SK-N-SH treated with all-trans-retinoic acid at 6 μM for 48 hours (cell line): Measurements from ENCODE around the gene GNAI1.

ENCODE experiments used
- CSDC2 ChIP-seq: fragments of 250-450 bp; sonication (Bioruptor Pico); IDR thresholded peaks from 2 replicates; pipeline ENCODE4 v1.5.0; 2020; ENCODE audit warnings: mild to moderate bottlenecking, moderate library complexity
- GLIS3 ChIP-seq: fragments of 250-450 bp; sonication (Bioruptor Pico); IDR thresholded peaks from 2 replicates; pipeline ENCODE4 v1.5.0; 2020; ENCODE audit warnings: mild to moderate bottlenecking, moderate library complexity
- RARB ChIP-seq: fragments of 250-450 bp; sonication (Bioruptor Pico); IDR thresholded peaks from 2 replicates; pipeline ENCODE4 v1.8.0; 2021; ENCODE audit warnings: mild to moderate bottlenecking, moderate library complexity
- SNAI2 ChIP-seq: fragments of 250-450 bp; sonication (Bioruptor Pico); IDR thresholded peaks from 2 replicates; pipeline ENCODE4 v1.5.0; 2020; ENCODE audit warnings: mild to moderate bottlenecking, moderate library complexity
- TCF4 ChIP-seq: fragments of 250-450 bp; sonication (Bioruptor Pico); IDR thresholded peaks from 2 replicates; pipeline ENCODE4 v1.8.0; 2021; ENCODE audit warnings: mild to moderate bottlenecking, moderate library complexity, borderline replicate concordance
- ZC3H10 ChIP-seq: fragments of 250-450 bp; sonication (Bioruptor Pico); IDR thresholded peaks from 2 replicates; pipeline ENCODE4 v1.5.1; 2021; ENCODE audit warnings: mild to moderate bottlenecking, moderate library complexity
- ZFP30 ChIP-seq: fragments of 450-650 bp; formaldehyde crosslinking; IDR thresholded peaks from 2 replicates; pipeline ENCODE4 v1.5.0; 2022; ENCODE audit warnings: mild to moderate bottlenecking, moderate library complexity
- ZNF565 ChIP-seq: fragments of 450-650 bp; formaldehyde crosslinking; conservative IDR thresholded peaks from 2 replicates; pipeline ENCODE4 v1.5.0; 2020; ENCODE audit warnings: low read depth, mild to moderate bottlenecking, moderate library complexity
- ZNF8 ChIP-seq: fragments of 450-650 bp; formaldehyde crosslinking; IDR thresholded peaks from 2 replicates; pipeline ENCODE4 v1.5.0; 2020; ENCODE audit warnings: mild to moderate bottlenecking, moderate library complexity
- TF ChIP-seq, protein P1 (sequence below): fragments of 250-450 bp; sonication (Bioruptor Pico); IDR thresholded peaks from 2 replicates; pipeline ENCODE4 v1.8.0; 2020; ENCODE audit warnings: mild to moderate bottlenecking, moderate library complexity, borderline replicate concordance
- TF ChIP-seq, protein P2 (sequence below): fragments of 250-450 bp; sonication (Bioruptor Pico); IDR thresholded peaks from 2 replicates; pipeline ENCODE4 v1.5.1; 2020; ENCODE audit warnings: low read depth, mild to moderate bottlenecking, moderate library complexity
- TF ChIP-seq, protein P3 (sequence below): fragments of 250-450 bp; sonication (Bioruptor Pico); IDR thresholded peaks from 2 replicates; pipeline ENCODE4 v1.8.0; 2021; ENCODE audit warnings: low read depth, mild to moderate bottlenecking, moderate library complexity, borderline replicate concordance

DNA sequence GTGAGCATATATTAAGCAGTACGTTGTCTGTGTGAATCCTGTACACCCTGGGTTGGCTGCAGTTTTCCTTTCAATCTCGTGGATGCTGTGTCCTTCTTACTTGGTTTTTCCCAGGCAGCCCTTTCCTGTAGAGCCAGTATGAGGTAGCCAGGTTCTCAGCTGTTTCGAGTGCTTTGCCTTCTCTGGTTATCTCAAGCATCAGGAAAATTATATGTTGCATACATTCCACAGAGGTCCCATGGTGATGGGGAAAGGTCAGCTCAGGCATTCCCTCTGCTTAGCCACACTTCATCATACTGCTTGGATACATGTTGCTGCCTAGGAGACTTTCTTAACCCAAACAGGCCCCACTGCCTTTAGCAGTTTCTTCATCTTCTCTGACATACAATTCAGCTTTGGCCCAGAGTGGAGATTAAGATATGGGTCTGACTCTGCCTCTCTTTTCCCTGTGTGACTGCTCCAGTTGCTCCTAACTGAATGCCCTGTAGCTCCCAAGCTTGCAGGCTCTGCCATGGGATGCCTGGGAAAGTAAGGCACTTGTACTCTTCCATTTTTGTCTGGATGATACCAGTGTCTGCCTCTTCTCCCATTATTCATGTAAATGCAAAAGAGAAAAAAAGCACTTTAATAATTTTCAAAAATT, 11.3 kb downstream of the GNAI1 start:
- TF ChIP-seq, protein P1, sequence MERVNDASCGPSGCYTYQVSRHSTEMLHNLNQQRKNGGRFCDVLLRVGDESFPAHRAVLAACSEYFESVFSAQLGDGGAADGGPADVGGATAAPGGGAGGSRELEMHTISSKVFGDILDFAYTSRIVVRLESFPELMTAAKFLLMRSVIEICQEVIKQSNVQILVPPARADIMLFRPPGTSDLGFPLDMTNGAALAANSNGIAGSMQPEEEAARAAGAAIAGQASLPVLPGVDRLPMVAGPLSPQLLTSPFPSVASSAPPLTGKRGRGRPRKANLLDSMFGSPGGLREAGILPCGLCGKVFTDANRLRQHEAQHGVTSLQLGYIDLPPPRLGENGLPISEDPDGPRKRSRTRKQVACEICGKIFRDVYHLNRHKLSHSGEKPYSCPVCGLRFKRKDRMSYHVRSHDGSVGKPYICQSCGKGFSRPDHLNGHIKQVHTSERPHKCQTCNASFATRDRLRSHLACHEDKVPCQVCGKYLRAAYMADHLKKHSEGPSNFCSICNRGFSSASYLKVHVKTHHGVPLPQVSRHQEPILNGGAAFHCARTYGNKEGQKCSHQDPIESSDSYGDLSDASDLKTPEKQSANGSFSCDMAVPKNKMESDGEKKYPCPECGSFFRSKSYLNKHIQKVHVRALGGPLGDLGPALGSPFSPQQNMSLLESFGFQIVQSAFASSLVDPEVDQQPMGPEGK: no peak
- no peak for TF ChIP-seq CSDC2 (CRISPR knock-in tag)
- no peak for TF ChIP-seq RARB (CRISPR knock-in tag)
- TF ChIP-seq ZC3H10: no peak
- no peak for TF ChIP-seq GLIS3 (CRISPR knock-in tag)
- peak; percentile 35; the same call in 1 of the 2 replicates for TF ChIP-seq SNAI2 (CRISPR knock-in tag)
- TF ChIP-seq ZFP30: no peak
- no peak for TF ChIP-seq ZNF565 (CRISPR knock-in tag)
- TF ChIP-seq, protein P2, sequence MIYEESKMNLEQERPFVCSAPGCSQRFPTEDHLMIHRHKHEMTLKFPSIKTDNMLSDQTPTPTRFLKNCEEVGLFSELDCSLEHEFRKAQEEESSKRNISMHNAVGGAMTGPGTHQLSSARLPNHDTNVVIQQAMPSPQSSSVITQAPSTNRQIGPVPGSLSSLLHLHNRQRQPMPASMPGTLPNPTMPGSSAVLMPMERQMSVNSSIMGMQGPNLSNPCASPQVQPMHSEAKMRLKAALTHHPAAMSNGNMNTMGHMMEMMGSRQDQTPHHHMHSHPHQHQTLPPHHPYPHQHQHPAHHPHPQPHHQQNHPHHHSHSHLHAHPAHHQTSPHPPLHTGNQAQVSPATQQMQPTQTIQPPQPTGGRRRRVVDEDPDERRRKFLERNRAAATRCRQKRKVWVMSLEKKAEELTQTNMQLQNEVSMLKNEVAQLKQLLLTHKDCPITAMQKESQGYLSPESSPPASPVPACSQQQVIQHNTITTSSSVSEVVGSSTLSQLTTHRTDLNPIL (CRISPR knock-in tag): no peak
- TF ChIP-seq, protein P3, sequence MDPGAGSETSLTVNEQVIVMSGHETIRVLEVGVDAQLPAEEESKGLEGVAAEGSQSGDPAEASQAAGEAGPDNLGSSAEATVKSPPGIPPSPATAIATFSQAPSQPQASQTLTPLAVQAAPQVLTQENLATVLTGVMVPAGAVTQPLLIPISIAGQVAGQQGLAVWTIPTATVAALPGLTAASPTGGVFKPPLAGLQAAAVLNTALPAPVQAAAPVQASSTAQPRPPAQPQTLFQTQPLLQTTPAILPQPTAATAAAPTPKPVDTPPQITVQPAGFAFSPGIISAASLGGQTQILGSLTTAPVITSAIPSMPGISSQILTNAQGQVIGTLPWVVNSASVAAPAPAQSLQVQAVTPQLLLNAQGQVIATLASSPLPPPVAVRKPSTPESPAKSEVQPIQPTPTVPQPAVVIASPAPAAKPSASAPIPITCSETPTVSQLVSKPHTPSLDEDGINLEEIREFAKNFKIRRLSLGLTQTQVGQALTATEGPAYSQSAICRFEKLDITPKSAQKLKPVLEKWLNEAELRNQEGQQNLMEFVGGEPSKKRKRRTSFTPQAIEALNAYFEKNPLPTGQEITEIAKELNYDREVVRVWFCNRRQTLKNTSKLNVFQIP: no peak
- TF ChIP-seq ZNF8 (CRISPR knock-in tag): no peak
- TF ChIP-seq TCF4: no peak
